Panc1 (cell line): Measurements from ENCODE around the gene FRG2C.
"Not testable (repeated sequence)": the region's sequence is repeated elsewhere in the genome, so short reads cannot be mapped to it uniquely, and the experiment has no call there.

Experiments used
- POLR2AphosphoS5 ChIP-seq: IDR thresholded peaks from 2 replicates; pipeline ENCODE4 v1.6.1; 2012; ENCODE audit warnings: mild to moderate bottlenecking, low read depth, low read length, moderate library complexity
- TF ChIP-seq, protein P1 (sequence below): fragments of 450-650 bp; IDR thresholded peaks from 2 replicates; pipeline ENCODE4 v1.5.1; 2017; ENCODE audit warnings: mild to moderate bottlenecking

DNA sequence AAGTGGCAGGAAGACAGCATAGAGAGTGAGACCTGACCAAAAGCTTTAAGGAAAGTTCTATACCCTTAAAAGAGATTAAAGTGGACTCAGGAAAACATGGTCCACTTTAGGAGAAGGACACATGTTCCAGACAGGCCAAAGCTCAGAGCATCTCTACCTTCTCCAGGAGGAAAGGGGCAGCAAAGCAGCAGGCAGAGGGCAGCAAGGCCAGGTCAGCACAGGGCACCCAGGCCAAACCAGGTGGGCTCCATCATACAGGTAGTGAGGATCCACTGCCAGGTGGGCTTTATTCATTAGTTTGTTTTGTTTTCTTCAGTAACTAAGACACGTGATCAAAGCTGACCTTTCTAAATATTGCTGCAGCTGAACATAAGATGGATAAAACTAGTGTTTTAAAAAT is 19.8 kb downstream of the FRG2C start:
- not testable (repeated sequence) for TF ChIP-seq POLR2AphosphoS5
- TF ChIP-seq, protein P1, sequence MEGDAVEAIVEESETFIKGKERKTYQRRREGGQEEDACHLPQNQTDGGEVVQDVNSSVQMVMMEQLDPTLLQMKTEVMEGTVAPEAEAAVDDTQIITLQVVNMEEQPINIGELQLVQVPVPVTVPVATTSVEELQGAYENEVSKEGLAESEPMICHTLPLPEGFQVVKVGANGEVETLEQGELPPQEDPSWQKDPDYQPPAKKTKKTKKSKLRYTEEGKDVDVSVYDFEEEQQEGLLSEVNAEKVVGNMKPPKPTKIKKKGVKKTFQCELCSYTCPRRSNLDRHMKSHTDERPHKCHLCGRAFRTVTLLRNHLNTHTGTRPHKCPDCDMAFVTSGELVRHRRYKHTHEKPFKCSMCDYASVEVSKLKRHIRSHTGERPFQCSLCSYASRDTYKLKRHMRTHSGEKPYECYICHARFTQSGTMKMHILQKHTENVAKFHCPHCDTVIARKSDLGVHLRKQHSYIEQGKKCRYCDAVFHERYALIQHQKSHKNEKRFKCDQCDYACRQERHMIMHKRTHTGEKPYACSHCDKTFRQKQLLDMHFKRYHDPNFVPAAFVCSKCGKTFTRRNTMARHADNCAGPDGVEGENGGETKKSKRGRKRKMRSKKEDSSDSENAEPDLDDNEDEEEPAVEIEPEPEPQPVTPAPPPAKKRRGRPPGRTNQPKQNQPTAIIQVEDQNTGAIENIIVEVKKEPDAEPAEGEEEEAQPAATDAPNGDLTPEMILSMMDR, result not testable (repeated sequence)
